HG03103 (cell line): ENCODE measurements around the gene ADAP1.

ENCODE experiments used
- ATAC-seq: cut with Tn5 transposase; IDR thresholded peaks from one replicate; pipeline ENCODE4 v1.9.1; 2021; ENCODE audit warnings: low read depth; ENCODE audit not compliant: unreplicated experiment

The ADAP1 gene

DNA sequence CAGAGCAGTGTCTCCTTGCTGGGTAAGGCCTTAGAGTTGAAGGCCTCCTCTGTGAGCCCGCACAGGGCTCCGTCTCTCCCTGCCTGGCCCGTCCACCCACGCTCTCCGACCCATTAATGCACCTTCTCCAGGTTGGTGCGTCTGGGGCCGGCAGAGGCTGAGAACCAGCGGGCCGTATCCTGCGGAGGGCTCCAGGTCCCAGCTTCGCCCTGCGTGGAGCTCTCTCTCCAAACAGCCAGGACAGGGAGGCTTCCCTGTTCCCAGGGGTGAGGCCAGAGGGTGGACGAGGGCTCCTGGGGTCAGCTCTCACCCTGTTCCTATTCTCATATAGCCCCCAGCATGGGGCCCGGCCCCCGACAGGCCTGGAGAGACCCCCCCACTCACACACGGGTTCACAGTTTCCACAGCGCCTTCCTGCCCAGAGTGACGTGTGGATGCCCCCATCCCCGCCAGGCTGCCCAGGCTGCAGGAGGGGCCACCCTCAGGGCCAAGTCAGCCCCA is 43.5 kb downstream of the ADAP1 start:
- no peak for ATAC-seq

DNA sequence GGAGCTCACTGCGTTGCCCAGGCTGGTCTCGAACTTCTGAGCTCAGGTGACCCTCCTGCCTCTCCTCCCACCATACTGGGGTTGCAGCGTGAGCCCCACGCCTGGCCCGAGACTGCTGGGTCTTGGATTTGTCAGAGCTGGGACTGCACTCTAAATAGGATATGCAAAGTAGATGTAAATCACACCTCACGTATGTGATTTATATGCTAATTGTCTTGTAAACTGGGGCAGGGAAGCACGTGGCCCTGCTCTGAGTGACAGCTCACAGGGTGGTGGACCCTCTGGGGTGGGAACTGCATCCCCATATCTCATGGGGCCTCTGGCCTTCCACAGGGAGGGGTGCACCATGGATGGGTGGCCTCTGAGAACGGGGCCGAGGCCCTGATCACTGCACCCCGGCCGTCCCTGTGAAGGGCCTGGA is 44.0 kb downstream of the ADAP1 start:
- ATAC-seq = no peak

DNA sequence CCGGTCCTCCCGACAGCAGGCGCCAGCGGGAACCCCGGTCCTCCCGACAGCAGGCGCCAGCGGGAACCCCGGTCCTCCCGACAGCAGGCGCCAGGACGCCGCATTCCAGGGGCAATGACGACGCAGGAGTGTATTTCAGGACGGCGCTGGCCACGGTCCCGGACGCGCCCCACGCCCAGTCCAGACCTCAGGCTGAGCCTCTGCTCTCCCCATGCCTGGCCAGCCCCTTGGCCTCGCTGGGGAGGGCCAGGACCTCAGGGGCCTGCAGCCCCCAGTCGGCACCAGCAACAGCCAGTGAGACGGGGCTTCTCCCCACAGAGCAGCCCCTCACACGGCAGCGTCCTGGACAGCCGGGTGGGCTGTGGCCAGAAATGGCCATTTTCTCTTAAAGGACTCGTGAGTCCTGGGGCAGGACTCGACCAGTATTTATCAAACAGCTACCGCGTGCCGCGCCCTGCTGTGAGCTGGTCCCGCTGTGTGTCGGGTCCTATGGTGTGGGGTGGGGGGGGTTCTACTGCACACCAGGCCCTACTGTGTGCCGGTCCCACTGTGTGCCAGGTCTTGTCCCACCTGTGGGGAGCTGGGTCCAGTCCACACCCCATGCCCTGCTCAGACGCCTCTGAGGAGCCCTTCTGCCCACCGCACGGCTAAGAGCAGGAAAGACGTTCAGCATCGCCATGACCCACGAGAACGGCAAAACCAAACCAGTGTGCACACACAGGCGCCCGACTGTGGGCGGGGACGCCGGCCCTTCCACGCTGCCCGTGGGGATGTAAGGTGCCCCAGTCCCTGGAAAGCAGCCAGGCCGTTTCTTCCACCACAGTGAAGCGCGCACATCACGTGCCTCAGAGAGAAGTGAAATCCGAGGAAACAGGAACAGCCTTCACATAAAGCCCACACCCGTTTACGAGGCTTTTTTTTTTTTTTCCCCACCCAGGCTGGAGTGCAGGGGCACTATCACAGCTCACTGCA is 44.8 kb downstream of the ADAP1 start:
- ATAC-seq = no peak

DNA sequence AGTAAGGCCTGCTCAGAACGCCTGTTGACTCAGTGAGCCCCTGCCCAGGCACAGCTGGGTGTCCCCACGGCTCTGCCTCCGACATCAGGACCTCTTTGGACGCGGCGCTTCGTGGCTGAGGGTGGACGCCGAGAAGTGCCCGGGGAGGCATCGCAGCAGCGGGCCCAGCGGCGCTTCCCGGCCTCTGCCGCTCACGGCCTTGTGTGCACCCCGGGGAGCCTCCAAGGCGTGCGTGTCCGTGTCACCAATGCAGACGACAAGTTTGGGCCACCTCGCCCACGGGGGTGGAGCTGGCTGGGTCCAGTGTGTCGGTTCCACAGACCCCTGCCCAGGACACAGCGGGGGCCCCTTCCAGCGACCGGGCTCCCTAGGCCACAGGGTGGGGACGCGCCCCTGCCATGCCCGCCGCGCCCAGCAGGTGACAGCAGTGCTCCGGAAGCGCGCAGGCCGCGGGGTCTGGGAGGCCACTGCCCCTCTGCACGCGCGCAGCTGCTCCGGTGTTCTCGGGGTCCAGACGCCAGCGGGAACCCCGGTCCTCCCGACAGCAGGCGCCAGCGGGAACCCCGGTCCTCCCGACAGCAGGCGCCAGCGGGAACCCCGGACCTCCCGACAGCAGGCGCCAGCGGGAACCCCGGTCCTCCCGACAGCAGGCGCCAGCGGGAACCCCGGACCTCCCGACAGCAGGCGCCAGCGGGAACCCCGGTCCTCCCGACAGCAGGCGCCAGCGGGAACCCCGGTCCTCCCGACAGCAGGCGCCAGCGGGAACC is 45.7 kb downstream of the ADAP1 start:
- peak; percentile 69 for ATAC-seq

DNA sequence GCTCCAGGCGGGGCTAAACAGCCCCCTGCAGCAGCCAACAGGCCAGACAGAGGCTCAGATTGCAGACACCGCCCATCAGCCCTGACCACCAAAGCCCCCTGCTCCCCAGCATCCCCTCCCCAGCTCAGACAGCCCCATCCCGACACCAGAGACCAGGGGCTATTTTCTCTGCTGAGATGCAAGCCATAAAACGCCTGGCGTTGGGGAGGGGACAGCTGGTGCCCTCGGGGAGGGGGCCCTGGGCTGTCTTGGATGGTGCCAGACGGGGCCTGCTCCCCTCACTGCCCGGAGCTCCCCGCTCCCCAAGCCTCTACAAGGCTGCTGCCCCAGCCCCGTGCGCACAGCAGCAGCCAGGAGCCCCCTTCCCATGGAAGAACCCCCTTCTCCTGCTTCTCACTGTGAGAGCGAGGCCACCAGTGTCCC is 46.3 kb downstream of the ADAP1 start:
- no peak for ATAC-seq

DNA sequence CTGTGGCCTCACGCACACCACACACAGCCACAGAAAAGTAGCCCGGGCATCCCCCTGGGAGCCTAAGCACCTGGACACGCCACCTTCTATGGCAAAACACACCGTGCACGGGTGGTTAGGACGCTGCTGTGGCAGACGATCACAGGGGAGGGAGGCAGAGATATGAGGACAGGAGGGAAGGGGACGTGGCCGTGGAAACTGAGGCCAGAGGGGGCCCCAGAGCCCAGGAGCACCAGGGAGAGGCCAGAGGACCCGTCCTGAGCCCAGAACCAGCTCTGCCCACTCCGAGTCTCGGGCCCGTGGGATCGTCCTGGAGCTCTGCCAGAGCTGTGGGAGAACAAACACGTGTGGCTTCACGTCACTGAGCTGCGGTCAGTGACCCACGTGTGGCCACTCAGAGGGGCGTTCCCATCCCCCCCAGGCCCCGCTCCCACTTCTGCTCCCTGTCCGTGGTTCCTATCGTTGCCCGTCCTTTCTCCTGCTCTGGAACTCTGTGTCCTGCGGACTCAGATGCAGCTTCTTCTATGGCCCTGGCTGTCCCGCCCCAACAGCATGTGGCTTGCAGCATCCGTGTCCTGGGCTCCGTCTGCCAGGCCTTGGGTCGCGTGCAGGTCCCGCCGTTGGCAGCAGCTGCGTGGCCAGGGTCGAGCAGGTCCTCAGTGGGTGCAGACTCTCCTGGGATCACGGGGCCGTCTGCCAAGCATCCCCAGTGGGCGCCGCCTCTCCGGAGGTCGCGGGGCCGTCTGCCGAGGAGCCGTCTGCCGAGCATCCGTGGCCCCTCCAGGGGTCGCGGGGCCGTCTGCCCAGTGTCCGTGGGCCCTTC is 47.1 kb downstream of the ADAP1 start:
- ATAC-seq = no peak

DNA sequence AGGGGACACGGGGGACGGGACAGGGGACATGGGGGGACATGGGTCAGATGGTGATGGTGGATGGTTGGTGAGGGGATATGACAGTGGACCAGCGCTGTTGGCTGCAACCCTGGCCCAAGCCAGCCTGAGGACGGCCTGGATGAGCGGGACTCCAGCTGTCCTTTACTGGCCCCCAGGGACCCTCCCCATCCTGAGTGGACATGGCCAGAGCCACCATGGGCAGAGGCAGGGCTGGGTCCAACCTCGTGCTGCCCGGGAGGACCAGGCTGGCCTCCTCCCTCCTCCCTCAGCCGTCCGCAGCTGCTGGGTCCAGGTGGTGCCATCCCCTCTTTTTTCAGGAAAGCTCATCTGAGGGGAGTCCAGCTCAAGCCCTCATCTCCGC is 47.7 kb downstream of the ADAP1 start:
- no peak for ATAC-seq

DNA sequence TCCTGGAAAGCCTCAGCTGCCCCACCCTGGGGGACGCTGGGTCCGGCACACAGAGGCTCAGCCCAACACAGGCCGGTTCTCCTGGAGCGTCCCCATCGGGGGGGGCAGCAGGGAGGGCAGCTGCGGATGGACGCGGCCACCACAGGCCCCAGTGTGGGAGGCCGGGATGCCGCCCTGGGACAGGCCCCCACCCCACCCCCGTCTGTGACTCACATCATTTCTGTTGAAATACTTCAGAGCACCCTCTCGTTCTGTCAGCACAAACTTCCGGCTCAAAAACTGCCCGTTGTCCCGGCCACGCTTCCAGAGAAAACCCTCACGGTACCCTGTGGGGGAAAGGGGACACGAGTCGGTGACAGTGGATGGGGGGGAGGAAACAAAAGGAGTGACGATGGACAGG is 49.6 kb downstream of the ADAP1 start:
- no peak for ATAC-seq

DNA sequence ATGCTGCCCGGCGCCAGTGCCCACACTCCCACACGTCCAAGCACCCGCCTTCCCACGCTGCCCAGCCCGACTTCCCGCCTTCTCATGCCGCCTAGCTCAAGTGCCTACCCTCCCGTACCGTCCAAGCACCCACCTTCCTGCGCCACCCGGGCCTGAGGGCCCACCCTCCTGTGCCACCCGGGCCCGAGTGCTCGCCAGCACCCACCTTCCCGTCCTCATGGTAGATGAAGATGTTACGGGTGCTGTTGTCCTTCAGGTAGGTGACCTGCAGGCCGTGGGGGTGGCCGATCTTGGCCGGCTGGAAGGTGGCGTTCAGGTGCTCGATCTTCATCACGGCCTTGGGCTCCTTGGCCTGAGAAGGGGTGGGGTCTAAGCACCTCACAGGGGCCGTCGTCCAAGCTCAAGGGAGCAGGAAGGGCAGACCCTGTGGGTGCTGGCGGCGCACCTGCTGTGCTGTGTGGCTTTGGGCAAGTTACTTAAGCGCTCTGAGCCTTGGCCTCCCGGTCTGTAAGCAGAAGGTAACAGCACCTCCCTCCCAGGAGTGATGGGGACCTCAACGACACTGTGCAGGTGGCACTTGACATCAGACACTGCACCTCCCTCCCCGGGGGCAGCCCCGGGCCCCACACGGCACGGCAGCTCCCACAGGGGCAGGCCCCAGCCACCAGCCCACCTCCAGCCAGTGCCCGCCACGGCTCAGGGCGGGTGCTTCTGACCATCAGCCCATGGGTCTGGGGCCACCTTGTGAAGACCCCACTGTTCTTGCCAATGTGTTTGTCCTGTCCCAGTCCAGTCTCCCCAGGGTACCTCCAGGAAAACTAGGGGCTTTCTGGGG is 50.3 kb downstream of the ADAP1 start:
- ATAC-seq = no peak

DNA sequence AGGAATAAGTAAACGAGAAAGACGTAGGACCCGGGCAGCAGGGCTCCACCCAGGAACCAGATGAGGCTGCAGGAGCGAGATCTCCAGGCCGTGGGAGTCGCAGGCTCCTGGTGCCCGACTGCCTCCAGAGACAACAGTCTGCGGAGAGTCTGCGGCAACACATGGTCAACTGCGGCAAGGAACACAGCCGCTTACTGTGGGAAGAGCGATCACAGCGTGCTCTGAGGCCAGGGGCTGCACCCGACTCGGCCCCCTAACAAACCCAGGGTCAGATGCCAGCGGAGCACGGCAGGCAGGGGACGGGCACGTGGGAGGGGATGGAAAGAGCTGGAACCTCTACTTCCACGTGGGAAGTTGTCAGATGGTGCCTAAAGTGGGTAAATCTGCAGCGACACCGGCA is 51.5 kb downstream of the ADAP1 start:
- no peak for ATAC-seq

DNA sequence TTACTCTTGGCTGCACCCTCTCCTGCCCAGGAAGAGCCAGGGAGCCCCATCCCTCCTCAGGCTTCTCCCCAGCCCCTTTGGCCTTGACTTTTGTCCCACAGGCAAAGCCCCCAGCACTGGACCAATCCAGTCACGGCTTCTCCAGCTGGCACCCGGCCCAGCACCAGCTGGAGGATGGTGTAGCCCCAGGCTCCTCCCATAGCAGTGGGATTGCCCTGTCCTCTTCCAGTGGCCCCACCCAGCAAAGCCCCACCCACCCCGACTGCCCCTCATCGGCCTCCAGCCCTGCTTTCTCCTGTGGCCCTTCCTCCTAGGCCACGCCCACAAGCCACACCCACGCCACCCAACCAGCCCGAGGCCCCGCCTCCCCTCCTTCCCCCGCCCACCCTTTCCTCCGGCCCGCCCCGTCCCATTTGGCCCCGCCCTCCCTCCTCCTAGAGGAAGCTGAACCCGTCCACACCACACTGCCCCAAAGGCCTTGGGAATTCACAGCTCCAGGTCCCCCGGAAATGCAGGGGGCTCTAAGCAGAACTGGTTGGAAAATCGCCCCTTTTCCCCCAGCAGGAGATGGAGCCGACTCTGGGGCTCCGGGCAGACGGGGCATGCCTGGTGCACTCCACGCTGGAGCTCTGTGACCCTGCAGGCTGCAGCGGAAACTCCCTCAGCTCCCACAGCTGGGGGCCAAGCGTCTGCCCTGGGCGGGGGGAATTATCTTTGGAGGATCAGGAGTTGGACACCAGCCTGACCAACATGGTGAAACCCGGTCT is 52.9 kb downstream of the ADAP1 start:
- ATAC-seq = no peak

DNA sequence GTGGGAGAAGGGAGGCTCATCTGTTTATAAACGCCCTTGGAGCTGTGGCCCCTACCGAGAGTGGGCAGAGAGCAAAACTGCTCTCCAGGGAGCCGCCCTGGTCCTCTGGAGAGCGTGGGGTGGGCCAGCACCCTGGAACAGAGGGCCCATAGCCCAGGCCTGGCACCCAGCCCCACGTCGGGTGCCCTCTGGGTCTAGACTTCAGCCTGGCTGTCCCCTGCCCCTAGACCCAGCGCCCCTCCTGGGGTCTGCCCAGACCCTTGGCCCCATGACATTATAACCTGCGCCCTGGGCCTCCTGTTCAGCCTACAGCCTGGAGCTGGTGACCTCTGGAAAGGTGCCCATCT is 53.5 kb downstream of the ADAP1 start:
- ATAC-seq = no peak

DNA sequence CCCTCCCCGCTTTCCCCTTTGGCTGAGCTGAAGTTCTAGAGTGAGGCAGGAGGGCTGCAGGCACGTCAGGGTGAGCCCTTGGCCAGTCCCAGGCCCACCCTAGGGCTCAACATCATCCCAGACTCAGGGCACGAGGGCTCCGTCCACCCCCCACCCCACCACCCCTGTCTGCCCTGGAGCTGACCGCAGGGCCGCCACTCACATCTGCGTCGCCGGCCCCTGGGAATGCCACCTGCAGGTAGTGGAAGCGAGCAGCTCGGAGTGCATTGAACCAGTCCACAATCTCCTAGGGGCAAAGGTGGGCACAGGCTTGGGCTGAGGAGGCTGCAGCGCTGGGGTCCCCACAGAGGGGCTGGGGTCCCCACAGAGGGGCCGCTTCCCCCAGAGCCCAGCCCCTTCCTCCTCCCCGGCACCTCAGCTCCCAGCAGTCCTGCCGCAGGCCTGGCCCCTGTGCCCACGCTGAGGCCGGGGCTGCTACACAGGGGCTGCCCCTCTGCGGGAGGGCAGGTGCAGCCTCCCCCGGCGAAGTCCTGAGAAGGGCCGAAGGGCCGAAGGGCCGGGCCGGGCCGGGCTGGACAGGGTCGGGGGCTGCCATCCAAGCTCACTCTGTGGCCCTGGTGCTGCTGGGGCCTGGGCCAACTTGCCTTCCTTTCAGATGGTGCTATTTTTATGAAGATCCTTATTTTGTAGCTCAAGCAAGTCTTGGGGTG is 54.0 kb downstream of the ADAP1 start:
- no peak for ATAC-seq

DNA sequence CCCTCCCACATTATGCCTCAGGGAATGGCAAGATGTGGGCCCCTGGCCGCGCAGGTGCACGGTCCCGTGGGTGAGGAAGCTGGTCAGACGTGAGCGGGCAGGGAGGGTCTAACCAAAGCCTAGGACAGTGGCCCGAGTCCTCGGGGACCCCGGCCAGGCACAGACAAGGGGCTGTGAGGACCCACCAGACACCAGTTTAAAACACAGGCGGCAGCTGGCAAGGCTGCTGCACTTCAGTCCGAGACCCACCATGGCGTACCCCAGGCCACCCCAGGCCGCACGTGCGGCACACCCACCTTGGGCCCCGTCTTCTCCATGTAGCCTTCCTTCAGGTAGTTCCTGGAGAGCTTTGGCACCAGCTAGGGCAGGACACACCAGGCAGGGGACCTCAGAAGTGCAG is 54.7 kb downstream of the ADAP1 start:
- ATAC-seq = no peak

DNA sequence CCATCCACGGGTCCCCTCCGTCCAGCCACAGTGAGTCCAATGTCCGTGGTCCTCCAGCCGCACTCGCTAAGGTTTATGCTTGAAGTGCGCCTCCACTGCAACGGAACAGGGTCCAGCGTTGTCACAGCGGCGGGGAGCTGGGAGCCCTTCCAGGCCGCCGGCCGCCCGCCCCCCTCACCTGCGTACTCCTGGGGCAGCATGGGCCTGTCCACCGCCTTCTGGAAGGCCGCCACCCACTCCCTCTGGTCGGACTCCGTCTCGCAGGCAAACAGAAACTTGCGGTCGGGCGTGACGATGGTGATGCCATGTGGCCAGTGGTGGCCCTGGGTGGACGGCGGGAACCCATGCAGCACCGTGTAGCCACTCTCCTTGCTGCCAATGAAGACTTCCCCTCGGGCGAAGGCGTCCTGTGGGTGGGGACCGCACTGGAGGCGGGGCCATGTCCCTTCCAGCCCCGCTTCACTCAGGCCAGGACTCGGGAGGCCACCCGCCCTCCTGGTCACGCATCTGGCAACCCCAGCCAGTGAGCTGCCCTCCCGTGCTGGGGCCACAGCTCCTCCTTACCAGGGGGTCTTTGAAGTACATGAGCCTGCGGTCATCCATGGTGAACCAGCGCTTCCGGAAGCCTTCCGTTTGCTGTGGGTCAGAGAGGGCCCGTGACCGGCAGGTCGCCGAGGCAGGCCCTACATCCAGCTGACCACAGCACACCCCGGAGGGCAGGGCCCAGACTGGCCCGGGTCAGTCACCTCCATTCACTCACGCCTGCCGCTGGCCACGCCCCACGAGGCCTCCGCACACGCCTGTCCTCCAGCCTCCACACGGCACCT is 55.4 kb downstream of the ADAP1 start:
- ATAC-seq = no peak

DNA sequence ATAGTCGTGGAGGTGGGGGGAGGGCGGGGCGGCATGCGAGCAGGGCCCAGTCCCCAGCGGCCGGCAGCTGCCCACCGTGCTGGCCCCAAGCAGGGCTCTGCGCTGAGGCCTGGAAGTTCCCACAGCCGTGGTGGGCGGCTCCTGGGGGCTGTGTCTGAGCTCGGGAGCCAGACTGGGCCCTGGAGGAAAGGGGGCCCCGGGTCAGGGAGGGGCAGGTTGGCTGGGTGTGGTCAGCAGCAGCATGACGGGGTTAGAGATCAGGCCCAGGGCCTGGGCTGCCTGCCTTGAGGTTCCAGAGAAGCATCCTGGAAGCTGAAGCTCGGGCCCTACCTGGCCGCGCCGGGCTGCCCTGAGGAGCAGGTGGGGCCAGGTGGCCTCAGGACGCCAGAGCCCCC is 56.0 kb downstream of the ADAP1 start:
- ATAC-seq = no peak

DNA sequence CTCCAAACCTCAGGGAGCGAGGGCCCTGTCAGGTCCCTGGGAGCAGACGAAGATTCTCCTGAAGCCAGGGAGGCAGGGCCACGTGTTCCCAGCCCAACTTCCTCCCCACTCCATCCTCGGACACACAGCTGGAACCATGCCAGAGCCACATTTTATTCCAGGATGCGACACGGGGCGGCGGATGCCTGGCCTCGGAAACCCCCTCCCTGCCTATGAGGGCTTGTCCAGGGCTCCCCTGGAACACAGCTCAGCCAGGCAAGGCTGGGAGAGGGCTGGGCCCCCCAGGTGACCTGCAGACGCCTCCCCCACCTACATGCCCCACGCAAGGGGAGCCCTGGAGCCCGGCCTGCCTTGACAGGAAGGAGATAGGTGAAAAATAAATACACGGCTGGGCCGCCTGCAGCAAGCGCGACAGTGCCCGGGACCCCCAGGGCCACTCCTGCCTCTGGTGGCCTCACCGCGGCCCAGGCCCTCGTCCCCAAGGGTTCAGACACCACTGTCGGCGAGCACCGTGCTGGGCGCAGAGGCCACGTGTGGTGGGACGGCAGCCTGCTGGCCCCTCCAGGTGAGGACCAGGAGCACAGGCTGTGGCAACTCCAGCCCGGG is 56.6 kb downstream of the ADAP1 start:
- ATAC-seq = no peak
